Gastroesophageal sphincter (tissue), 4 donors: ENCODE data around the gene CDH4. TPM values are rescaled to one million over a fixed set of nuclear protein-coding genes. Genes with fewer than 3 reads are reported as not detected.

ENCODE experiments used
- ATAC-seq: fragments of 150-250 bp; one replicate; pipeline ENCODE4 v1.9.1; 2016; ENCODE audit warnings: mild to moderate bottlenecking, moderate library complexity
- H3K27ac ChIP-seq, 4 donors: fragments of 200-600 bp; sonication (generic) in 3 of 4; 1 replicate in 3 of 4; 2 replicates in 1 of 4; pipeline ENCODE4 v1.5.1; 2016 to 2019
- H3K27me3 ChIP-seq: fragments of 200-600 bp; sonication (generic); one replicate; pipeline ENCODE4 v1.5.1; 2019
- H3K36me3 ChIP-seq, 2 donors: fragments of 200-600 bp; sonication (generic); one replicate each; pipeline ENCODE4 v1.5.1; 2019; ENCODE audit warnings: control low read depth in 1 of 2
- H3K4me1 ChIP-seq, 3 donors: fragments of 200-600 bp; sonication (generic); 1 replicate in 2 of 3; 2 replicates in 1 of 3; pipeline ENCODE4 v1.5.1; 2016 to 2019; ENCODE audit warnings: control low read depth in 2 of 3
- H3K4me3 ChIP-seq, 2 donors: fragments of 200-600 bp; sonication (generic); one replicate each; pipeline ENCODE4 v1.5.1; 2019; ENCODE audit warnings: mild to moderate bottlenecking in 1 of 2, moderate library complexity in 1 of 2
- H3K9me3 ChIP-seq, 3 donors: fragments of 200-600 bp; sonication (generic); one replicate each; pipeline ENCODE4 v1.5.1; 2017 to 2019; ENCODE audit warnings: control low read depth in 2 of 3
- EP300 ChIP-seq: sonication (generic); formaldehyde crosslinking; IDR thresholded peaks from one replicate; pipeline ENCODE4 v1.6.1; 2017; ENCODE audit warnings: antibody characterized with exemption, mild to moderate bottlenecking
- POLR2A ChIP-seq, 2 donors: fragments of 450-650 bp; IDR thresholded peaks; one replicate each; pipeline ENCODE4 v1.6.1; 2017; ENCODE audit warnings: antibody characterized with exemption in 2 of 2, mild to moderate bottlenecking in 2 of 2, moderate library complexity in 1 of 2
- POLR2AphosphoS5 ChIP-seq: sonication (generic); formaldehyde crosslinking; IDR thresholded peaks from one replicate; pipeline ENCODE4 v1.6.1; 2017; ENCODE audit warnings: antibody characterized with exemption
- WGBS, 2 donors: methylation state at CpG; one replicate each; pipeline ENCODE4 v1.1.5; 2018; ENCODE audit warnings: low coverage in 1 of 2; 5-methylcytosine and 5-hydroxymethylcytosine counted together
- total RNA-seq, 4 donors: library from RNA; depleted of rRNA; stranded (reverse); fragments of >200 nt; gene quantifications; one replicate each; pipeline ENCODE4 v1.1.0, GENCODE V29; 2016
- TF ChIP-seq, protein P1 (sequence below), 4 experiments: fragments of 200-600 bp in 2 of 4; fragments of 450-650 bp in 2 of 4; sonication (generic) in 1 of 4; IDR thresholded peaks; one replicate each; pipeline ENCODE4 v1.5.1; 2017 to 2019; ENCODE audit warnings: antibody characterized with exemption in 4 of 4, mild to moderate bottlenecking in 2 of 4, moderate library complexity in 2 of 4

The CDH4 gene
- total RNA-seq, 4 donors from 2014 or later, result under 0.01 to 1.5 (median 0.42) TPM; not detected in 1

DNA sequence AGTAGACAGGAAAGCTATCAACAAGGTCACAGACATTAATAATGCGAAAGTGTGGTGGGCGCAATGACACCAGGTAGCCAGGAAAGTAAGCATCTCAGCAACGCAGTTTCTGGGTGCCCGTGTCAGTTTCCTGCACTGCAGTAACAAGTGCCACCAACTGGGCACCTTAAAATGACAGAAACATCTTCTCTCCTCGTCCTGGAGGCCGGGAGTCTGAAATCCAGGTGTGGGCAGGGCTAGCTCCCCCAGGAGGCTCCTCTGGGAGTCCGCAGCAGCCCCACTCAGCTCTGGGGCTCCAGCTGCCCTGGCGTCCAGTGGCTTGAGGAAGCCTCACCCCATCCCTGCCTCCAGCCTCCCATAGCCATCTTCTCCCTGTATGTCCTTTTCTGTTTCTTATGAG lies 426.4 kb downstream of the CDH4 start:
- no peak overlapping the region for H3K4me3 ChIP-seq
- TF ChIP-seq EP300 (no peak), POLR2A (IDR thresholded peaks at IDR 0.05) (no peak), POLR2AphosphoS5 (no peak)
- TF ChIP-seq, protein P1, sequence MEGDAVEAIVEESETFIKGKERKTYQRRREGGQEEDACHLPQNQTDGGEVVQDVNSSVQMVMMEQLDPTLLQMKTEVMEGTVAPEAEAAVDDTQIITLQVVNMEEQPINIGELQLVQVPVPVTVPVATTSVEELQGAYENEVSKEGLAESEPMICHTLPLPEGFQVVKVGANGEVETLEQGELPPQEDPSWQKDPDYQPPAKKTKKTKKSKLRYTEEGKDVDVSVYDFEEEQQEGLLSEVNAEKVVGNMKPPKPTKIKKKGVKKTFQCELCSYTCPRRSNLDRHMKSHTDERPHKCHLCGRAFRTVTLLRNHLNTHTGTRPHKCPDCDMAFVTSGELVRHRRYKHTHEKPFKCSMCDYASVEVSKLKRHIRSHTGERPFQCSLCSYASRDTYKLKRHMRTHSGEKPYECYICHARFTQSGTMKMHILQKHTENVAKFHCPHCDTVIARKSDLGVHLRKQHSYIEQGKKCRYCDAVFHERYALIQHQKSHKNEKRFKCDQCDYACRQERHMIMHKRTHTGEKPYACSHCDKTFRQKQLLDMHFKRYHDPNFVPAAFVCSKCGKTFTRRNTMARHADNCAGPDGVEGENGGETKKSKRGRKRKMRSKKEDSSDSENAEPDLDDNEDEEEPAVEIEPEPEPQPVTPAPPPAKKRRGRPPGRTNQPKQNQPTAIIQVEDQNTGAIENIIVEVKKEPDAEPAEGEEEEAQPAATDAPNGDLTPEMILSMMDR (IDR thresholded peaks at IDR 0.05), result no peak
- H3K4me1 ChIP-seq, result no peaks in the 10 kb centered on the region
- no peak for ATAC-seq
- WGBS, 2 donors, result 74 to 100% methylated on average over 2 to 8 of the region's 8 CpGs
- H3K36me3 ChIP-seq, result no peaks in the 10 kb centered on the region
- no peak overlapping the region for H3K27ac ChIP-seq
- peaks cover 45% of the 10 kb centered on the region for H3K27me3 ChIP-seq
- no peaks in the 10 kb centered on the region for H3K9me3 ChIP-seq

DNA sequence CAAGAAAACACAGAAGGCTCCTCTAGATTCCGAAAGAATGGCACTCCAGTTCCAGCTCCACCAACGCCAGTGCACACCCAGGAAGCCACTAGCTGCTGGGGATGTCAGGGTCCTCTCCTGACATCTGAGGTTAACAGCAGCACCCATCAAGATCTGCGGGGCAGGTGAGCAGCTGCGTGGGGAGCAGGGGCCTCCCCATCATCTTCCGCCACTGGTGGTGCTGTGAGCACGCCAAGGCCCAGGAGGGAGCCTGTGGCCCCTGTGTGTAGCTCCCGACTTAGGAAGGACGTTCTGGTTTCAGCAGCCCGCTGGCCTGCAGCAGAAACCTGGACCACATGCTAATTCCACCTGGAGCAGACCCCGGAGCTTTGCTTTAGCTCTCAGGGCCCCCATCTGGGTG lies 427.4 kb downstream of the CDH4 start:
- no peaks in the 10 kb centered on the region for H3K4me1 ChIP-seq
- no peaks in the 10 kb centered on the region for H3K36me3 ChIP-seq
- TF ChIP-seq POLR2A (IDR thresholded peaks at IDR 0.05) (no peak), EP300 (no peak), POLR2AphosphoS5 (no peak)
- TF ChIP-seq, protein P1 (IDR thresholded peaks at IDR 0.05), result no peak
- H3K9me3 ChIP-seq, result no peaks in the 10 kb centered on the region
- ATAC-seq, result no peak
- no peak overlapping the region for H3K4me3 ChIP-seq
- 60% methylated on average over 1 of the region's 10 CpGs; no CpG with 5 or more reads in 1 of the 2 donors for WGBS, 2 donors
- H3K27me3 ChIP-seq, result peaks cover 56% of the 10 kb centered on the region
- no peak overlapping the region for H3K27ac ChIP-seq

DNA sequence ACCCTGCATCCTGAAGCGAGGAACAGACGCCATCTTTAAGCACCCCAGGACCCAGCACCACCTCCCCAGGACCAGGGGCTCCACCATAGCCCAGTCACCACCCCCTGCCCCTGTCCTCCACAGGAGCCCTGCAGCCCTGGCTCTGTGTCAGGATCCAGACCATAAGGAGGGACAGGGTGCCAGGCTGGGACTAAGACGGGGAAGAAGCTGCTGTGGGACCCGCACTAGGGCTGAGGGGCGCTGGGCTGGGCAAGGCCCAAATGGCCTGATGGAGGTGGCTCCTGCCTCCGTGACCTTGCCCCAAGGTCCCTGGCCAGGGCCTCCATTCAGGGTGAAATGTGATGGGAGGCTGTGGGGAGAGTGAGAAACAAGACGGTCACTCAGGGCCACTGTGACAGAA lies 428.0 kb downstream of the CDH4 start:
- H3K27ac ChIP-seq, result no peak overlapping the region
- no peaks in the 10 kb centered on the region for H3K4me1 ChIP-seq
- no peak for ATAC-seq
- H3K9me3 ChIP-seq, result no peaks in the 10 kb centered on the region
- no peaks in the 10 kb centered on the region for H3K36me3 ChIP-seq
- H3K4me3 ChIP-seq, result no peak overlapping the region
- 89% methylated on average over 3 of the region's 7 CpGs; no CpG with 5 or more reads in 1 of the 2 donors for WGBS, 2 donors
- TF ChIP-seq EP300 (no peak), POLR2A (IDR thresholded peaks at IDR 0.05) (no peak), POLR2AphosphoS5 (no peak)
- TF ChIP-seq, protein P1 (IDR thresholded peaks at IDR 0.05), result no peak
- peaks cover 62% of the 10 kb centered on the region for H3K27me3 ChIP-seq

DNA sequence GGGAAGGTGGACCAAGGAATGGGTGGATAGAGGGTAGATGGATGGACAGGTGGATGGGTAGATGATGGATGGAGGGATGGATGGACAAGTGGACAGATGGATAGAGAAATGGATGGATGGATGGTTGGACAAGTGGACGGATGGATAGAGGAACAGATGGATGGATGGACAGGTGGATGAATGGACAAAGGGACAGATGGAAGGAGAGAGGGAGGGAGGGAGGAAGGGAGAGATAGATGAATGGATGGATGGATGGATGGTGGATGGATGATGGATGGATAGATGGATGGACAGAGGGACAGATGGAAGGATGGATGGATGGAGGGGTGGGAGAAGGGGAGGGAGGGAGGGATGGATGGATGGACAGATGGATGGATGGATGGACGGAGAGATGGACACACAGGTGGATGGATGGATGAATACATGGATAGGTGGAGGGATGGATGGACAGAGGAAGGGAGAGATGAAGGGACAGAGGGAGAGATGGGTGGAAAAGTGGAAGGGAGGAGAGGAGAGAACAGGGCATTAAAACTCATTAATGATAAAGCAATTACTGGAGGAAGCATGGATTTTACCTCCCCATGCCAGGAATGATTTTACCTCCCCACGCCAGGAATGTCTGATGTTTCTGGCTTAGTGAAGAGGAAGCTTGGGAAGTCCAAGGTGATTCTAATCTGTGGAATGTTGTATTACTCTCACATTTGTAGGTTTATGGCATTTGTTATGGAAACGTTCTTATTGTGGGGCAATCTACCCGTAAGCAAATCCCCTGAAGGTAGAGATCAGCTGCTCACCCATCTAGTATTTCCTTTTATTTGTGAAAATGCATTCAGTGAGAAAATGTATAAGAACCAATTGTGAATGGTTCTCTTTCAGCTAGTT lies 430.3 kb downstream of the CDH4 start:
- no peaks in the 10 kb centered on the region for H3K9me3 ChIP-seq
- no peaks in the 10 kb centered on the region for H3K4me1 ChIP-seq
- no peaks in the 10 kb centered on the region for H3K36me3 ChIP-seq
- TF ChIP-seq, protein P1 (IDR thresholded peaks at IDR 0.05), result no peak
- TF ChIP-seq POLR2AphosphoS5 (no peak), POLR2A (IDR thresholded peaks at IDR 0.05) (no peak), EP300 (no peak)
- 59 to 70% methylated on average over 5 of the region's 5 CpGs for WGBS, 2 donors
- no peak for ATAC-seq
- peaks cover 75% of the 10 kb centered on the region for H3K27me3 ChIP-seq
- H3K27ac ChIP-seq, result no peak overlapping the region
- no peak overlapping the region for H3K4me3 ChIP-seq
